CD4-positive, alpha-beta memory T cell (primary cell): ENCODE measurements around the gene CLEC3A. TPM values are rescaled to one million over a fixed set of nuclear protein-coding genes. Genes with fewer than 3 reads are reported as not detected.
"Not testable (repeated sequence)": the region's sequence is repeated elsewhere in the genome, so short reads cannot be mapped to it uniquely, and the experiment has no call there.

Source experiments
- CTCF ChIA-PET: fragments of 350-600 bp; sonication (Branson Sonifier 250); formaldehyde crosslinking; loops from one replicate; lab custom pipeline; 2021; ENCODE audit warnings: inconsistent platforms; ENCODE audit not compliant: partially characterized antibody; lab: Charles Lee
- POLR2A ChIA-PET: fragments of 350-600 bp; sonication (Branson Sonifier 250); formaldehyde crosslinking; loops from one replicate; lab custom pipeline; 2021; ENCODE audit not compliant: partially characterized antibody; lab: Charles Lee
- DNase-seq, 5 donors: peaks; one replicate each; pipeline versions ENCODE4 v3.0.0 to v3.0.0-alpha.2; 2020 to 2022; ENCODE audit warnings: mixed read lengths in 1 of 5
- H3K27ac ChIP-seq: one replicate; pipeline ENCODE4 v1.7.0; 2013; ENCODE audit warnings: low read depth, low read length
- H3K27me3 ChIP-seq: 2 replicates; pipeline ENCODE4 v1.7.0; 2013; ENCODE audit warnings: mild to moderate bottlenecking, low read length, moderate library complexity; ENCODE audit not compliant: insufficient read depth
- H3K36me3 ChIP-seq: 2 replicates; pipeline ENCODE4 v1.7.0; 2013; ENCODE audit warnings: mild to moderate bottlenecking, low read length, moderate library complexity; ENCODE audit not compliant: insufficient read depth
- H3K4me1 ChIP-seq: 2 replicates; pipeline ENCODE4 v1.7.0; 2013; ENCODE audit warnings: mild to moderate bottlenecking, low read length, moderate library complexity; ENCODE audit not compliant: insufficient read depth
- H3K4me3 ChIP-seq, 2 donors: one replicate each; pipeline ENCODE4 v1.7.0; 2013; ENCODE audit warnings: low read length in 2 of 2, mild to moderate bottlenecking in 1 of 2
- H3K9me3 ChIP-seq, 2 donors: one replicate each; pipeline ENCODE4 v1.7.0; 2013; ENCODE audit warnings: low read length in 2 of 2, control low read depth in 1 of 2; ENCODE audit not compliant: control insufficient read depth in 1 of 2
- H3K27ac Mint-ChIP-seq, 7 donors: one replicate each; pipeline ENCODE4 v1.8.0; 2020 to 2021; ENCODE audit warnings: mixed read lengths in 7 of 7, mild to moderate bottlenecking in 6 of 7, inconsistent platforms in 3 of 7, moderate library complexity in 3 of 7
- H3K27me3 Mint-ChIP-seq, 2 donors: one replicate each; pipeline ENCODE4 v1.8.0; 2020 to 2021; ENCODE audit warnings: mixed read lengths in 2 of 2
- H3K36me3 Mint-ChIP-seq, 2 donors: one replicate each; pipeline ENCODE4 v1.8.0; 2020 to 2021; ENCODE audit warnings: mixed read lengths in 2 of 2, inconsistent platforms in 1 of 2, mild to moderate bottlenecking in 1 of 2
- H3K4me1 Mint-ChIP-seq, 4 donors: one replicate each; pipeline ENCODE4 v1.8.0; 2020 to 2021; ENCODE audit warnings: mixed read lengths in 4 of 4, mild to moderate bottlenecking in 1 of 4
- H3K4me3 Mint-ChIP-seq, 8 donors: one replicate each; pipeline ENCODE4 v1.8.0; 2020 to 2021; ENCODE audit warnings: mixed read lengths in 8 of 8, mild to moderate bottlenecking in 7 of 8, moderate library complexity in 6 of 8, inconsistent platforms in 3 of 8
- H3K9me3 Mint-ChIP-seq, 8 donors: one replicate each; pipeline ENCODE4 v1.8.0; 2020 to 2021; ENCODE audit warnings: mixed read lengths in 8 of 8, mild to moderate bottlenecking in 5 of 8, inconsistent platforms in 3 of 8, moderate library complexity in 1 of 8
- intact Hi-C: fragments of 100-400 bp; cut with micrococcal nuclease; formaldehyde crosslinking; loops from one replicate; pipeline ENCODE4 v1.15.1; 2023
- polyA plus RNA-seq, 2 donors: library from polyadenylated mRNA; unstranded; fragments of 300-500 nt; fragmentation: Illumina TruSeq; gene quantifications; one replicate each; pipeline ENCODE4 v1.2.3, GENCODE V29; 2021
- total RNA-seq, 2 experiments: library from RNA; stranded (reverse); gene quantifications; one replicate each; pipeline ENCODE4 v1.2.3, GENCODE V29; 2021

CLEC3A gene
- total and polyA plus RNA-seq, 4 experiments from 2014 or later, result not detected

DNA sequence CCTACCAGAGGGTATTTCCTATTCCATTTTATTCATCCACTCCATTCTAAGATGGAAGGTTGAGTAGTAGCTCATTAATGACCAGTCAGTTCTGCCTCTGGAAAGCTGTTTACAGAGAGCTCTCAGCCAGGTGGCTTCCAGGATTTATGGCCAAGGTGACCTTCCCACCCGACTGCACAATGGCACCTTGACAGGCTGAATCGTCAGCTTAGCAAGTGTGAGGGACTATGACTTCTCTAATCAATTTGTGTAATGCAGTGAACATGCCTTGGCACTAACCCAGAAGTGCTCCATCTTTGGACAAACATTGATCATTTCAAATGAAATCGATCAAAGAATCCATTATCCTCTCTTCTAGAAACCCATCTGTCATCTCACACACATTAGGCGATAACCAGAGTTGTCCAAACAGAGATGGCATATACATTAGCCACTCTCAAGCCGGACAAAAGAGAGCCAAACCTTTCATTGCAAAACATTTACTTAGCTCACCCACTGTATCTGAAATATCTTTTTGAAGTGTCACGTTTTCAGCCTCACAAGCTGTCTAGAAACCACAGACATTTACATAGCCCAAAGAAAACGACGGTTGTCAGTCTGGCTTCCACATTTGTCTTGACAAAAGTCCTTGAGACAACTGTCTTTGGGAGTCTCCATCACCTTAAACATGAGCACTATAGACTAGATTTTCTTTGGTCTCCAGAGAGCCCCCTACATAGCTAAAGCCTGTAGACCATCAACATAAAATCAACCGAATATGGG, 35.6 kb downstream of the CLEC3A start:
- H3K9me3 ChIP-seq, result no peaks in the 10 kb centered on the region
- Mint-ChIP-seq H3K4me3 (no peak overlapping the region), H3K9me3 (peaks cover 0 to 1% (median 0%) of the 10 kb centered on the region in 8 donors), H3K27ac (no peak overlapping the region), H3K27me3 (peaks cover 12 to 17% of the 10 kb centered on the region in 2 donors), H3K36me3 (no peaks in the 10 kb centered on the region), H3K4me1 (peaks cover 0 to 3% (median 0%) of the 10 kb centered on the region in 4 donors)
- no peak for DNase-seq
- ChIA-PET CTCF (no interaction called here), POLR2A (no interaction called here)
- H3K36me3 ChIP-seq, result no peaks in the 10 kb centered on the region
- H3K4me3 ChIP-seq, result no peak overlapping the region
- intact Hi-C loops, result no loop called here
- H3K27ac ChIP-seq, result no peak overlapping the region
- no peaks in the 10 kb centered on the region for H3K27me3 ChIP-seq
- H3K4me1 ChIP-seq, result no peaks in the 10 kb centered on the region

DNA sequence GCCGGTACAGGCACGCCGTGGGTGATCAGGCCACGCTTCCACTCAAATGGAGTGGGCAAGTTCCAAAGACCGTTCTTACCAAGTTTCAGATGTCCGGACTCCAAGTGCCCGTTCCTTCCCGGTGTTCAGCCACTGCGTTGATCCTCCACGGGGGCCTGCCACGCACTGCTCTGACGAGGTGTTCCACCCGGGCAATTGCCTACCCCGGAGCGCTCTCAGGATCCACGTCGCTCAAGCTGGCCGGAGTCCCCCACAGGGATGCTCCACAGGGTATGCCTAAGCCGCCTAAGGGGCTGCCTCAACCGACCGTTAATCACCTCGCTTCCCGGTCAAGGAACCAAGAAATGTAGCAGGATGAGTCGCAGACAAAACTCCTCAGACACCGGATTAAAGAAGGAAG, 37.5 kb downstream of the CLEC3A start:
- H3K36me3 ChIP-seq, DNase-seq, H3K36me3 Mint-ChIP-seq, H3K4me1 ChIP-seq, H3K4me3 ChIP-seq, H3K9me3 ChIP-seq, H3K4me3 Mint-ChIP-seq, H3K9me3 Mint-ChIP-seq, H3K27ac Mint-ChIP-seq, H3K4me1 Mint-ChIP-seq, POLR2A ChIA-PET, H3K27me3 ChIP-seq, H3K27ac ChIP-seq, intact Hi-C loops: not testable (repeated sequence)
- CTCF ChIA-PET, result interaction anchor here (1.6 kb wide), 1 partner anchor 41 kb away, joined by 5 read pairs; no protein-coding TSS in a partner anchor
- peaks cover 10 to 17% of the 10 kb centered on the region in 2 donors for H3K27me3 Mint-ChIP-seq

DNA sequence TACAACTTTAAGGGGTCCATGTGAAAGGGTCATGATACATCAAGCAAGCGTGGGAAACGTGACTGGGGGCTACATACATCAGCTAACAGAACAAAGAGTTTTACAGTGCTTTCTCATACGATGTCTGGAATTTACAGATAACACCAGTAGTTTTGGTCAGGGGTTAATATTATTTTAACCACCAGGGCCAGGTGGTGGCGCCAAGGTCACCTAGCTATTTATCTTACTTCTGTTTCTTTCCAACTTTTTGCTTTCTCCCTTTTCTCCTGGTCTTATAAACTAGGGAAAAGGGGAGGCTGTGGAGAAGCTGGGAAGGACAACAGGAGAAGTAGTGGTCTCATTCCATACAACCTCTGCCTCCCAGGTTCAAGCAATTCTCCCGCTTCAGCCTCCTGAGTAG, 37.9 kb downstream of the CLEC3A start:
- POLR2A ChIA-PET, result no interaction called here
- H3K27ac Mint-ChIP-seq, result no peak overlapping the region
- H3K27me3 Mint-ChIP-seq, result peaks cover 7 to 18% of the 10 kb centered on the region in 2 donors
- peaks cover 0 to 3% (median 0%) of the 10 kb centered on the region in 4 donors for H3K4me1 Mint-ChIP-seq
- intact Hi-C loops, result no loop called here
- no peak overlapping the region for H3K4me3 ChIP-seq
- no peak for DNase-seq
- no peaks in the 10 kb centered on the region for H3K27me3 ChIP-seq
- no peak overlapping the region for H3K27ac ChIP-seq
- H3K36me3 Mint-ChIP-seq, result no peaks in the 10 kb centered on the region
- H3K4me1 ChIP-seq, result no peaks in the 10 kb centered on the region
- CTCF ChIA-PET, result interaction anchor here (1.6 kb wide), 1 partner anchor 40 kb away, joined by 5 read pairs; no protein-coding TSS in a partner anchor
- H3K4me3 Mint-ChIP-seq, result no peak overlapping the region
- no peaks in the 10 kb centered on the region for H3K9me3 ChIP-seq
- no peaks in the 10 kb centered on the region for H3K36me3 ChIP-seq
- H3K9me3 Mint-ChIP-seq, result peaks cover 0 to 1% (median 0%) of the 10 kb centered on the region in 8 donors

- no peak overlapping the region for H3K4me3 ChIP-seq
- Mint-ChIP-seq H3K4me3 (no peak overlapping the region), H3K36me3 (no peaks in the 10 kb centered on the region), H3K27me3 (peaks cover 6 to 19% of the 10 kb centered on the region in 2 donors), H3K27ac (no peak overlapping the region), H3K9me3 (peaks cover 0 to 1% (median 0%) of the 10 kb centered on the region in 8 donors), H3K4me1 (peaks cover 0 to 3% (median 0%) of the 10 kb centered on the region in 4 donors)
- CTCF ChIA-PET, result no interaction called here
- no peak for DNase-seq
- no peaks in the 10 kb centered on the region for H3K27me3 ChIP-seq
- no peaks in the 10 kb centered on the region for H3K9me3 ChIP-seq
- no peaks in the 10 kb centered on the region for H3K4me1 ChIP-seq
- H3K36me3 ChIP-seq, result no peaks in the 10 kb centered on the region
- H3K27ac ChIP-seq, result no peak overlapping the region
- POLR2A ChIA-PET, result no interaction called here
- intact Hi-C loops, result no loop called here
Measured at GRCh38 chr16:78060809-78061208, 38.5 kb downstream of the CLEC3A start.

- no peaks in the 10 kb centered on the region for H3K36me3 Mint-ChIP-seq
- DNase-seq, result no peak
- Histone ChIP-seq H3K4me3 (no peak overlapping the region), H3K36me3 (no peaks in the 10 kb centered on the region), H3K4me1 (no peaks in the 10 kb centered on the region), H3K9me3 (no peaks in the 10 kb centered on the region), H3K27me3 (no peaks in the 10 kb centered on the region), H3K27ac (no peak overlapping the region)
- no peak overlapping the region for H3K27ac Mint-ChIP-seq
- no peak overlapping the region for H3K4me3 Mint-ChIP-seq
- ChIA-PET POLR2A (interaction anchor here (0.6 kb wide), 1 partner anchor 264 kb away, joined by 3 read pairs; no protein-coding TSS in a partner anchor), CTCF (no interaction called here)
- H3K27me3 Mint-ChIP-seq, result peaks cover 15% of the 10 kb centered on the region in 2 donors
- H3K4me1 Mint-ChIP-seq, result no peaks in the 10 kb centered on the region
- peaks cover 0 to 4% (median 0%) of the 10 kb centered on the region in 8 donors for H3K9me3 Mint-ChIP-seq
- intact Hi-C loops, result no loop called here
Measured at GRCh38 chr16:78065319-78065718, 43.0 kb downstream of the CLEC3A start.

DNA sequence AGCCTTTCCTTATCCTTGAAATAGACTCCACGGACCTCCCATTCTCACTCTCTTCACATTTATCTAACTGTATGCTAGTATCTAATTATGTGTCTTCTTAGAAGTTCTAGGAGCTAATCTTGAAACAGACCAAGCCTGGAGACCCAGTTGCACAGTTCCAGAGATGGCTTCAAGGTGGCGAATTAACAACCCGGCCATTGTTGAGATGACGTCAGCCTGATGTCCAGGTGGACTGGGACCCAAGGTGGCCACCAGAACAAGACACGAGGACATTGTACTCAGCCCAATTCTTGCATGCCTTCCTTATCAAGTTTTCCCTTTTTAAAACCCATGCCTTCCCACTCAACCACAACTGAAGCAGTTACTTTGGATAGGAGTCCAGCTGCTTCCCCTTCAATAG, 47.6 kb downstream of the CLEC3A start:
- Histone ChIP-seq H3K27ac (no peak overlapping the region), H3K36me3 (no peaks in the 10 kb centered on the region)
- H3K4me3 Mint-ChIP-seq, result no peak overlapping the region

DNA sequence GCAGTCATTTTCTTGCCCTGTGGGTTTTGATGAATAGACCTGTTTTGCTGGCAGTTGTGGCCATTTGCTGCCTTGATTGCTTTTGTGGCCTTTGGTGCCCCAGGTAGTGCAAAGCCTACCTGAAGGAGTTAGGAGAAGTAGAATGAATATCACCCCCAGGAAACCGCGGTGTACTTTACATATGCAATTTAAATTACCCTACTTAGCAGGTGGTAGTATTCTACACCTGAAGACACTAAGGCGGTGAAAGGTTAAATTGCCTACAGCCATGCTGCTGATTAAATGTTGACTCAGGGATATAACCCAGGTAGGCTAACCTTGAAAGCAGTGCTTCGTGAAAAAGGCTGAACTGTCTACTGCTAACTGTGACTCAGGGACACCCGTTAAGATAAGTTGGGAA, 49.9 kb downstream of the CLEC3A start:
- peaks cover 9 to 22% of the 10 kb centered on the region in 2 donors for H3K27me3 Mint-ChIP-seq
- H3K4me1 Mint-ChIP-seq, result no peaks in the 10 kb centered on the region
- no peaks in the 10 kb centered on the region for H3K36me3 Mint-ChIP-seq
- no peak overlapping the region for H3K4me3 Mint-ChIP-seq
- no peak overlapping the region for H3K27ac Mint-ChIP-seq
- Histone ChIP-seq H3K36me3 (no peaks in the 10 kb centered on the region), H3K27ac (no peak overlapping the region), H3K9me3 (no peaks in the 10 kb centered on the region), H3K27me3 (no peaks in the 10 kb centered on the region), H3K4me1 (no peaks in the 10 kb centered on the region), H3K4me3 (no peak overlapping the region)
- H3K9me3 Mint-ChIP-seq, result peaks cover 0 to 4% (median 0%) of the 10 kb centered on the region in 8 donors
- intact Hi-C loops, result no loop called here
- DNase-seq, result no peak
- ChIA-PET POLR2A (no interaction called here), CTCF (no interaction called here)

More for the DNA sequence above, 47.6 kb downstream of the CLEC3A start:
- no peaks in the 10 kb centered on the region for H3K9me3 ChIP-seq
- no peak for DNase-seq
- Mint-ChIP-seq H3K4me1 (no peaks in the 10 kb centered on the region), H3K27me3 (peaks cover 11 to 26% of the 10 kb centered on the region in 2 donors), H3K9me3 (peaks cover 0 to 4% (median 0%) of the 10 kb centered on the region in 8 donors), H3K27ac (no peak overlapping the region), H3K36me3 (no peaks in the 10 kb centered on the region)
- CTCF ChIA-PET, result no interaction called here
- POLR2A ChIA-PET, result no interaction called here
- H3K4me3 ChIP-seq, result no peak overlapping the region
- no peaks in the 10 kb centered on the region for H3K27me3 ChIP-seq
- intact Hi-C loops, result no loop called here
- no peaks in the 10 kb centered on the region for H3K4me1 ChIP-seq
